HepG2 (cell line): ENCODE results near the gene ZNF507. TPM values are rescaled to one million over a fixed set of nuclear protein-coding genes. Genes with fewer than 3 reads are reported as not detected.
A peak's percentile ranks its signal among the peaks of the same experiment; 100 is the strongest.

ENCODE experiments used
- DZIP1 ChIP-seq: sonication (generic); formaldehyde crosslinking; IDR thresholded peaks from 2 replicates; pipeline ENCODE4 v1.5.0; 2020; ENCODE audit warnings: mild to moderate bottlenecking, missing genetic modification reagents
- GMEB1 ChIP-seq: sonication (generic); formaldehyde crosslinking; IDR thresholded peaks from 2 replicates; pipeline ENCODE4 v1.5.1; 2020; ENCODE audit warnings: missing genetic modification reagents, mild to moderate bottlenecking, borderline replicate concordance
- MEIS2 ChIP-seq: sonication (generic); formaldehyde crosslinking; IDR thresholded peaks from 2 replicates; pipeline ENCODE4 v1.9.0; 2021; ENCODE audit warnings: mild to moderate bottlenecking, missing genetic modification reagents
- NCOR1 ChIP-seq: fragments of 200-600 bp; sonication (generic); IDR thresholded peaks from 2 replicates; pipeline ENCODE4 v1.7.0; 2017; ENCODE audit warnings: antibody characterized with exemption, low read length, borderline replicate concordance
- NFYB ChIP-seq: sonication (generic); formaldehyde crosslinking; IDR thresholded peaks from 2 replicates; pipeline ENCODE4 v1.4.0; 2020; ENCODE audit warnings: missing genetic modification reagents
- PRDM10 ChIP-seq: sonication (generic); formaldehyde crosslinking; IDR thresholded peaks from 2 replicates; pipeline ENCODE4 v1.4.0; 2020; ENCODE audit warnings: low read depth, missing genetic modification reagents
- RNF2 ChIP-seq: fragments of 450-650 bp; conservative IDR thresholded peaks from 2 replicates; pipeline ENCODE4 v1.6.1; 2016; ENCODE audit warnings: low read depth
- TARDBP ChIP-seq: sonication (generic); formaldehyde crosslinking; IDR thresholded peaks from 2 replicates; pipeline ENCODE4 v1.8.0; 2022; ENCODE audit warnings: mild to moderate bottlenecking, missing genetic modification reagents
- TOE1 ChIP-seq: sonication (generic); formaldehyde crosslinking; IDR thresholded peaks from 2 replicates; pipeline ENCODE4 v1.4.0; 2020; ENCODE audit warnings: mild to moderate bottlenecking, missing genetic modification reagents
- UBTF ChIP-seq: sonication (generic); formaldehyde crosslinking; IDR thresholded peaks from 2 replicates; pipeline ENCODE4 v1.4.0; 2020; ENCODE audit warnings: mild to moderate bottlenecking, missing genetic modification reagents
- ZNF121 ChIP-seq: sonication (generic); formaldehyde crosslinking; IDR thresholded peaks from 2 replicates; pipeline ENCODE4 v1.5.0; 2020; ENCODE audit warnings: mild to moderate bottlenecking, missing genetic modification reagents
- ZNF292 ChIP-seq: sonication (generic); formaldehyde crosslinking; IDR thresholded peaks from 2 replicates; pipeline ENCODE4 v1.8.1; 2022; ENCODE audit warnings: mild to moderate bottlenecking, low read depth, missing genetic modification reagents, borderline replicate concordance
- ZNF572 ChIP-seq: sonication (generic); formaldehyde crosslinking; IDR thresholded peaks from 2 replicates; pipeline ENCODE4 v1.5.1; 2020; ENCODE audit warnings: mild to moderate bottlenecking, missing genetic modification reagents
- ZNF614 ChIP-seq: IDR thresholded peaks from 2 replicates; pipeline ENCODE4 v1.6.1; 2018; ENCODE audit warnings: missing biosample characterization, missing genetic modification reagents, inconsistent platforms, borderline replicate concordance
- ZNF678 ChIP-seq: sonication (generic); formaldehyde crosslinking; IDR thresholded peaks from 2 replicates; pipeline ENCODE4 v1.4.0; 2020; ENCODE audit warnings: mild to moderate bottlenecking, missing genetic modification reagents
- polyA plus RNA-seq, 8 experiments: library from polyadenylated mRNA; depleted of rRNA in 3 of 8; stranded (reverse) in 7 of 8; unstranded in 1 of 8; fragments of >200 nt; fragmentation: Illumina TruSeq in 4 of 8; extraction: Trizol in 4 of 8; gene quantifications; 2 replicates each; pipeline versions ENCODE4 v1.2.1 to v1.2.3, GENCODE V29; 2011 to 2016; ENCODE audit warnings: low read depth in 4 of 8, missing spikeins in 1 of 8, mixed read lengths in 1 of 8; ENCODE audit not compliant: insufficient read depth in 1 of 8
- total RNA-seq, 5 experiments: library from RNA; depleted of rRNA; stranded (reverse); fragments of >200 nt; fragmentation: Illumina TruSeq; extraction: Trizol; gene quantifications; 2 replicates each; pipeline ENCODE4 v1.2.3, GENCODE V29; 2016; ENCODE audit warnings: low read depth in 1 of 5

The ZNF507 gene
- total and polyA plus RNA-seq, 2 of the 13 experiments (the other 11 are each of a cell fraction or from before 2014, with no cell fraction given), result 7.3 to 10.9 TPM

GRCh38 chr19:32345261-32346207 is at the start of gene ZNF507 (continued):
- no peak for TF ChIP-seq DZIP1 (CRISPR knock-in tag)
- TF ChIP-seq ZNF572 (CRISPR knock-in tag), result no peak
- TF ChIP-seq ZNF292 (CRISPR knock-in tag), result no peak
- no peak for TF ChIP-seq NFYB (CRISPR knock-in tag)
- TF ChIP-seq UBTF (CRISPR knock-in tag), result peak; percentile 75
- TF ChIP-seq MEIS2 (CRISPR knock-in tag), result no peak
- 0 out of 2 replicates have a peak, but pooled peaks have one; percentile 22 for TF ChIP-seq ZNF121 (CRISPR knock-in tag)
- TF ChIP-seq ZNF678, result peak; percentile 89; the same call in 1 of the 2 replicates
- 0 out of 2 replicates have a peak, but pooled peaks have one; percentile 33 for TF ChIP-seq TOE1
- TF ChIP-seq NCOR1, result peak; percentile 25; the same call in 1 of the 2 replicates
- TF ChIP-seq RNF2, result peak; percentile 78; the same call in 1 of the 2 replicates
- no peak for TF ChIP-seq PRDM10 (CRISPR knock-in tag)
- TF ChIP-seq TARDBP (CRISPR knock-in tag), result 0 out of 2 replicates have a peak, but pooled peaks have one; percentile 63
- peak; percentile 44 for TF ChIP-seq GMEB1 (CRISPR knock-in tag)
- TF ChIP-seq ZNF614 (CRISPR knock-in tag), result no peak
